ENCODE results near the gene DUSP15. TPM values are rescaled to one million over a fixed set of nuclear protein-coding genes. Genes with fewer than 3 reads are reported as not detected.
"Not testable (repeated sequence)": the region's sequence is repeated elsewhere in the genome, so short reads cannot be mapped to it uniquely, and the experiment has no call there.

DUSP15 gene
- total RNA-seq = not detected in 2 replicates

- intact Hi-C loops (cut with micrococcal nuclease) = no loop called here
These were observed at the start of gene DUSP15, which contains the start of gene TTLL9 for GRCh38 chr20:31869942-31870725. DUSP15 (minus strand) TSS chr20:31870527; CDS start chr20:31870337, 190 bp downstream. TTLL9 (plus strand) TSS chr20:31870634; CDS start chr20:31871127, 493 bp downstream.

DNA sequence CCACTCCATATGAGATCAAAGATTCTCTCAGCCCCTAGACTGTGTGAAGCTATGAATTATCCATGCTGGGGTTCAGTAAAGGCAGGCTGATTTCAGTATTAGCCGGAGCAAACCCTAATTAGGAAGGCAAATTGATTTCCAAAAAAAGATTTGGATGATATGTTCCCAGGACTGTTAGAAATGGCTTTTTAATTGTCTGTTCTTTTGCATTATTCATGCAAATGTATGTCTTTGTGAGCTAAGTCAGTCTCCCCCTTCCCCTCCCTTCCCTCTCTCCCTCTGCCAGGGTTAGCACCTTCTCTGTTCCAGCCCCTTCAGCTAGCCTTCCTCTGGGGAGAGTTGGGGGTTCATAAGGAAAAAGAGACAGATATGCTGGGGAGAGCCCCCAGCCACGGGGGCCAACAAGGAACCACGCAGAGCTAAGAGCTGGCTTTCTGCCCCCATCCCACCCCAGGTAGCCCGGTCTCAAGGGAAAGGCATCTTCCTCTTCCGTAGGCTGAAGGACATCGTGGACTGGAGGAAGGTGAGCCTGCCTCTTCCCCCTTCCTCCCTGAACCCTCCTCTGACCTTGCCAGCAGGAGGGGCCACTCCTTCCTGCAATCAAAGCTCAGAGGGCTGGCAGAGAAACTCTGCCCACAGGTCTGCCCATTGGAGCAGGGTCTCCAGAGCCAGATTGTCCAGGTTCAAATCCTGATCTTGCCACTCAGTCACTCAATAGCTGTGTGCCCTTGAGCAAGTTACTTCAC, 49.3 kb upstream of the DUSP15 start:
- intact Hi-C loops (cut with micrococcal nuclease) = no loop called here

DNA sequence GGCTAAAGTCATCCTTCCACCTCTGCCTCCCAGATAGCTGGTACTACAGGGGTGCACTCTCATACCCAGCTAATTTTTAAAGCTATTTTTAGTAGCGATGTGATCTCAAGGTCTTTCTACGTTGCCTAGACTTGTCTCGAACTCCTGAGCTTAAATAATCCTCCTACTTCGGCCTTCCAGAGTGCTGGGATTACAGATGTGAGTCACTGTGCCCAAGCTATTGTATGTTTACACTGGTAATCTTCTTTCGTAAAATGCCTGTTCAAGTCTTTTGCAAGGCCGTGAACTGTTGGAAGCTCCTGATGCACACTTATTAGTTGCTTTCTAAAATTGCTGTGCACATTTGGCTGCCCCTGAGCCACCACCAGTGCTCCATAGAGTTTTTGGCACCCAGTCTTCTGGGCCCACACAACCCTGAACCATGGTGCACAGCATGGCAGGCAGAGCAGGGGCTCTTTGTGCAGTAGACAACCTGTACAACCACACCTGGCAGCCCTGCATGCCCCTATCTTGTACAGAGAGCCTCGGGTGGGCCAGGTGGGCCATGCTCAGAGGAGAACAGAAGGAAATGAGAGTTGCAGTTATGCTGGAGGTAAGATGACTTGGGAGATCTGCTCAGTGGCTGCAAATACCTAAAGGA, 48.3 kb upstream of the DUSP15 start:
- intact Hi-C loops (cut with micrococcal nuclease) = no loop called here

DNA sequence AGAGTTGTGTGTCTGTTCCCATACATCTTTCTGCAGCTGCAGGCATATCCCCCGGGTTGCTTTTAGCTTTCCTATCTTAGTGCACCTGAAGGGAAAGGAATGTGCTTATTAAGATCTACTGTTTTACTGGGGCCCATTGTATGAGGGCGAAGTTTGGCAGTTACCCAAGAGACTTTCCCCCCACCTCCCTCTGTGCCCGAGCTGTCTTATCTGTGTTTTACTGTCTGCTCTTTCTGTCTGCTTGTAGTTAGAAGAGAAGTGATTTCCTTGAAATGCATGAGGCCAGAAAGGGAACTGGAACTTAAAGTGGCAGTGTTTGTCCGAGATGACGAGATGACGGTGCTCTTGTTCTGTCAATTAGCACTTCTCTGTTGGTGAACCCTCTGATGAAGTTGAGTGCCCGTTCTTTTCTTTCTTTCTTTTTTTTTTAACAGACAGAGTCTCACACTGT, 47.7 kb upstream of the DUSP15 start:
- intact Hi-C loops (cut with micrococcal nuclease) = not testable (repeated sequence)

GRCh38 chr20:31916708-31917107, 46.4 kb upstream of the DUSP15 start:
- intact Hi-C loops (cut with micrococcal nuclease) = no loop called here

DNA sequence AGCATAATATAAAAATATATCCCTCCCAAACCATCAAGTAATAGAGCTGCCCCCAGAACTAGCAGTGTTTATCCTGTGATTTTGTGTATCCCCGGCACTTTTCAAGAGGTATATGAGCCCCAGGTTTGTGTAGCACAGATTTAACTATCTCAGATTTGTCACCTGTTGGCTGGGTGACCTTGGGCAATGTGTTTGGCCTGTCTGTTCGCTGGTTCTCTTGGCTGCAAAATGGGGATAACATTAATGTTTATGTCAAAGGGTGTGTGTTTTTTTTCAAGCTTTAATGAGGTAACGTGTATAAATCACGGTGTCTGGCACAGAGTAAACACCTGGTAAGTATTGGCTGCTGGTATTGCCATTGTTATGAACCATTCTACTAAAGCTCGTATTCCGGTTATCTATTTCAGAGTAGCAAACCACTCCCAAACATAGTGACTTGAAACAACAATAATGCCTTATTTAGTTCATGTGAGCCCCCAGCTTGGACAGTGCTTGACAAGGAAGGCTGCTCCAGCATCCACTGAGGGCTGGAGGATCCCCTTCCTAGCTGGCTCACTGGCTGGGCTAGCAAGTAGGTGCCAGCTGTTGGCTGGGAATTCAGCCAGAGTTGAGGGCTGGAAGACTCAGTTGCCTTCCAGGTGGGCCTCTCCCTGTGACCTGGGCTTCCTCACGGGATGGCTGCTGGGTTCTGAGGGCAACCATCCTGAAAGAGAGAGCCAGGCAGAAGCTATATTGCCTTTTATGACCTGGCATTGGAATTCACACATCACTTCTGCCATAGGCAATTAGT, 45.4 kb upstream of the DUSP15 start:
- intact Hi-C loops (cut with micrococcal nuclease) = no loop called here

- intact Hi-C loops (cut with micrococcal nuclease) = no loop called here
These were observed 43.8 kb upstream of the DUSP15 start for GRCh38 chr20:31914170-31914569.

GRCh38 chr20:31913431-31914157, 43.3 kb upstream of the DUSP15 start:
- intact Hi-C loops (cut with micrococcal nuclease) = no loop called here

DNA sequence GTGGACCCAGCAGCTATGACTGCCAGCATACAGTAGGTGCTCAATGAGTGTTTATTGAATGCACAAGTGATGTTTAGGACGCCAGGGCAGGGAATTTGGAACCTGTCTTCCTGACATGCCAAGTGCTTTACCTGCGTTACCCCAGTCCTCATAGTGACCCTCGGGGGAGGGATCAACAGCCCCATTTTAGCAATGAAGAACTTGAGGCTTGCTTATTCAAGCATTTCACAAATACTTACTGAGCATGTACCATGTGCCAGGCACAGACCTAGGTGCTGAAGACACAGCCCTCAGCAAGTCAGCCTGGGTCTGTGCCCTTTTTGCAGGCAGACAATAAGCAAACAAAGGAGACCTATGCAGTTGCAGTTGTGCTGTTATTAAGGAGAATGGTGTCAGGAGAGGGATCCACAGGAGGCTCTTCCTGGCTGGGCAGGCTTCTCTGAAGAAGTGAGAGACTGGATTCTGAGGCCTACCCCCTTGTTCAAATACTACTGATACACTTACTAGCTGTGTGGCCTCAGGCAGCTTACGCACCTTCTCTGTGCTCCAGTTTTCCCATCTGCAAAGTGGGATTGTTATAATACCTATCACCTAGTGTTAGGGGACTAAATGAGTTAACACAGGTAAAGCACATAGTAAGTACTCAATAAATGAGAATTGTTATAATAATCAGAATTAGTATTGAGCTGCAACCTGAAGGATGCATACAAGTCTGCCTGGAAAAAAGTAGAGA, 39.9 kb upstream of the DUSP15 start:
- intact Hi-C loops (cut with micrococcal nuclease) = no loop called here

DNA sequence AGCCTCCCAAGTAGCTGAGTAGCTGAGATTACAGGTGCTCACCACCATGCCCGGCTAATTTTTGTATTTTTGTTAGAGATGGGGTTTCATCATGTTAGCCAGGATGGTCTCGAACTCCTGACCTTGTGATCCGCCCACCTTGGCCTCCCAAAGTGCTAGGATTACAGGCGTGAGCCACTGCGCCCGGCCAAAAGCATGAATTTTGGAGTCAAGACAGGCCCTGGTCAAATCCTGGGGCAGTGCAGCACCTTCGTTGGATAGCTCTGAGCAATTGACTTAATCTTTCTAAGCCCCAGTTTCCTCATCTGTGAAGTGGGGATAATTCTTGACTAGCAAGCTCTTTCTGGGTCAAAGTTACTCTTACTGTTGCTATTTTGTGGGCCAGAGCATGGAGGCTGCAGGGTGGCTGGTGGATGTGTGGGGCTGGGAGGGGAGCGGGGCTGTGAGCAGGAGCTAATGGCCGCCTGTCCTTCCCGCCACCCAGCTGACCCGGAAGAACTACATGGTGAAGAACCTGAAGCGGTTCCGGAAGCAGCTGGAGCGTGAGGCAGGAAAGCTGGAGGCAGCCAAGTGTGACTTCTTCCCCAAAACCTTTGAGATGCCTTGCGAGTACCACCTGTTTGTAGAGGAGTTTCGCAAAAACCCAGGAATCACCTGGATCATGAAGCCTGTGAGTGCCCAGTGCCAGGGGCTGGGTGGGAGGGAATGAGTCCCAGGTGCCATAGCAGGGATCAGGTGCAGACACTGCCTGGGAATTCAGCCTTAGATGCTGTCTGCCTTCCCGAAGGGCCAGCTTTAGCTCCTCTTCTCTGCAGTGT, 39.1 kb upstream of the DUSP15 start:
- intact Hi-C loops (cut with micrococcal nuclease) = no loop called here

GRCh38 chr20:31908424-31908823, 38.1 kb upstream of the DUSP15 start:
- intact Hi-C loops (cut with micrococcal nuclease) = no loop called here

- intact Hi-C loops (cut with micrococcal nuclease) = no loop called here
These were observed 37.7 kb upstream of the DUSP15 start for GRCh38 chr20:31908016-31908415.

GRCh38 chr20:31907046-31907445, 36.7 kb upstream of the DUSP15 start:
- intact Hi-C loops (cut with micrococcal nuclease) = no loop called here

GRCh38 chr20:31906001-31906400, 35.7 kb upstream of the DUSP15 start:
- intact Hi-C loops (cut with micrococcal nuclease) = no loop called here

GRCh38 chr20:31903627-31904386, 33.5 kb upstream of the DUSP15 start:
- intact Hi-C loops (cut with micrococcal nuclease) = no loop called here

DNA sequence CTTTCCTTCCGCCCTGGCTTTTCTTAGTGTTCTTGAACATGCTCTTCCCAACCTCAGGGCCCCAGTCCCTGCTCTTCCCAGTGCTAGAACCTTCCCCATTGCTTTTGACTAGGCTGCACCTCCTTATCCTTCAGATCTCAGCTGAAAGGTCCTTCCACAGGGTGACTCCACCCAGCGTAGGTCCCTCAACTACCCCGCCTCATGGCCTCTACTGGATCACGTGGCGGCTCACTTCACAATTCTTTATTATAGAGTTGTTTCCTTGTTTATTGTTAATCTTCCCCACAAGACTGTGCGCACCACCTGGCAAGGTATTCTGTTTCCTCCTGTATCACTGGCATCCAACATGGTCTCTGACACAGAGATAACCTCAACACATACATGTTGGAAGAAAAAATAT, 31.3 kb upstream of the DUSP15 start:
- intact Hi-C loops (cut with micrococcal nuclease) = no loop called here

DNA sequence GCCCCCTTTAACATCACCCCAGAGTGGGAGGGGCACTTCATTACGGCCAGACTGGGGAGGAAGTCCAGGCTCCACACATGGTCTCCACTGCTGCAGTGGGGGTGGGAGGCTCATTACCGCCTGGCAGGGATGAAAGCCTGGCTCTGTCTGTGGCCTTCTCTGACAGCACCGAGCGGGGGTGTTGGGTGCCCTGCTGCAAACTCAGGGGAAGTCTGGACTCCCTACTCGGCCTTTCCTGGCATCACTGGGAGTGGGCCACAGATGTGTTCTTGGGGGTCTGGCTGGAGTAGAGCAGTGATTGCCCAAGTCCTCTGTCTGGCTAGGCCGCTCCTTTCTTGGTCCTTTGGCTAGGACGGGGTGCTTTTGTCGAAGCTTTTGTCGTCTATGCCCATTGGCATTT, 27.2 kb upstream of the DUSP15 start:
- intact Hi-C loops (cut with micrococcal nuclease) = no loop called here

DNA sequence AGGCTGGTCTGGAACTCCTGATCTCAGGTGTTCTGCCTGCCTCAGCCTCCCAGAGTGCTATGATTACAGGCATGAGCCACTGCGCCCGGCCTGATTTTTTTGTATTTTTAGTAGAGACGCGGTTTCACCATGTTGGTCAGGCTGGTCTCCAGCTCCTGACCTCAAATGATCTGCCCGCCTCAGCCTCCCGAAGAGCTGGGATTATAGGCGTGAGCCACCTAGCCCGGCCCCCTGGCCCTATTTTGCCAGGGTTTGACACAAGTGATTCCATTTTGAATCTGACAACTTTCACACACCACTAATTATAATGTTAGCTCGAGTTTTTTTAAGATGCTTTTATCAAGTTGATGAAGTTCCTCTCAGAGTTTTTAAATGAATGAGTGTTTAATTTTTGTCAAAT, 25.7 kb upstream of the DUSP15 start:
- intact Hi-C loops (cut with micrococcal nuclease) = no loop called here

All from T-helper 1 cell treated with Interleukin-12 subunit alpha and Interleukin-12 subunit beta and Interleukin-4 antibody, amounts not matched to agents 30 ng/mL and 1 ng/mL, for 36 hours (primary cell).